Osteoblast (primary cell): Measurements from ENCODE around the gene RANGRF. TPM values are rescaled to one million over a fixed set of nuclear protein-coding genes. Genes with fewer than 3 reads are reported as not detected.

Source experiments
- DNase-seq: peaks from one replicate; pipeline ENCODE4 v3.0.0; 2011; ENCODE audit warnings: low spot score, mixed read lengths; ENCODE audit not compliant: insufficient read length; ENCODE audit errors: missing footprints
- H2AFZ ChIP-seq: 2 replicates; pipeline ENCODE4 v1.6.0; 2011; ENCODE audit warnings: mild to moderate bottlenecking, low read length
- H3K27ac ChIP-seq: 2 replicates; pipeline ENCODE4 v1.5.1; 2011; ENCODE audit warnings: mild to moderate bottlenecking, low read depth, low read length, moderate library complexity
- H3K27me3 ChIP-seq: 2 replicates; pipeline ENCODE4 v1.6.0; 2012; ENCODE audit warnings: mild to moderate bottlenecking, control low read depth, inconsistent platforms, low read length, moderate library complexity; ENCODE audit not compliant: insufficient read depth
- H3K36me3 ChIP-seq: 2 replicates; pipeline ENCODE4 v1.5.1; 2011; ENCODE audit warnings: mild to moderate bottlenecking, low read length, control low read depth, moderate library complexity; ENCODE audit not compliant: insufficient read depth
- H3K4me1 ChIP-seq: 2 replicates; pipeline ENCODE4 v1.5.1; 2011; ENCODE audit warnings: mild to moderate bottlenecking, low read length, control low read depth, moderate library complexity; ENCODE audit not compliant: insufficient read depth
- H3K4me2 ChIP-seq: 2 replicates; pipeline ENCODE4 v1.6.0; 2011; ENCODE audit warnings: mild to moderate bottlenecking, low read length; ENCODE audit not compliant: insufficient read depth
- H3K4me3 ChIP-seq: fragments of 200-600 bp; sonication (generic); 3 replicates; pipeline ENCODE4 v1.5.1; 2012; ENCODE audit warnings: mild to moderate bottlenecking, low read length, inconsistent platforms; ENCODE audit not compliant: insufficient read depth
- H3K79me2 ChIP-seq: 2 replicates; pipeline ENCODE4 v1.6.0; 2012; ENCODE audit warnings: mild to moderate bottlenecking, low read length, control low read depth, inconsistent platforms; ENCODE audit not compliant: insufficient read depth
- H3K9me3 ChIP-seq: 2 replicates; pipeline ENCODE4 v1.5.1; 2011; ENCODE audit warnings: low read depth, low read length, control low read depth
- H4K20me1 ChIP-seq: 2 replicates; pipeline ENCODE4 v1.6.0; 2012; ENCODE audit warnings: mild to moderate bottlenecking, low read length, control low read depth; ENCODE audit not compliant: insufficient read depth
- total RNA-seq: library from RNA; depleted of rRNA; stranded (reverse); fragments of >200 nt; gene quantifications from 2 replicates; pipeline ENCODE4 v1.2.3, GENCODE V29; 2012
- TF ChIP-seq, protein P1 (sequence below): IDR thresholded peaks from 2 replicates; pipeline ENCODE4 v1.5.1; 2011; ENCODE audit warnings: mild to moderate bottlenecking, low read depth, low read length, moderate library complexity; ENCODE audit errors: extremely low read depth

The RANGRF gene
- total RNA-seq, 1 donor = 8.3 TPM

DNA sequence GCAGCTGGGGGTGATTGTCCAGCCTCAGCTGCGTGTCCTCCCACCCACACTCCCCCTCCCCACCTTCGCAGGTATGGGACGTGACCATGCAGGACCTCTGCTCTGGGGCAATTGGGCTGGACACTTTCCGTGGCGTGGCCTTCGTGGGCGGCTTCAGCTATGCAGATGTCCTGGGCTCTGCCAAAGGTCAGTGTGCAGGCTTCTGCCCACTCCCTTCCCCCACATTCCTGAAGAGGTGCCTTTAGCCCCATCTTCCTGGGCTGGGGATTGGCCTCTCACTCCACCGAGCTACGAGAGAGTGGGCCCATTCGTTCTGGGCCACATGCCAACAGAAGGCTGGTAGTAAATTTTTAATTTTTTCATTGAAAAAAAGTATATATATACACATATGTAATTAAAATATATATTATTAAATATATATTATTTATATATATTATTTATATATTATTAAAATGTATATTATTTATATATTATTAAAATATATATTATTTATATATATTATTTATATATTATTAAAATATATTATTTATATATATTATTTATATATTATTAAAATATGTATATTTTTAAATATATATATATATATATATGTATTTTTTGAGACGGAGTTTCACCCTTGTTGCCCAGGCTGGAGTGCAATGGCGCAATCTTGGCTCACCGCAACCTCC is 20.9 kb upstream of the RANGRF start:
- Histone ChIP-seq H2AFZ (no peak overlapping the region), H3K9me3 (no peaks in the 10 kb centered on the region), H3K4me1 (no peaks in the 10 kb centered on the region), H3K4me3 (no peak overlapping the region), H3K79me2 (no peaks in the 10 kb centered on the region), H3K4me2 (no peak overlapping the region), H3K27me3 (no peaks in the 10 kb centered on the region), H3K27ac (no peak overlapping the region), H4K20me1 (no peaks in the 10 kb centered on the region), H3K36me3 (peaks cover 43% of the 10 kb centered on the region)
- DNase-seq = peak; percentile 60
- TF ChIP-seq, protein P1, sequence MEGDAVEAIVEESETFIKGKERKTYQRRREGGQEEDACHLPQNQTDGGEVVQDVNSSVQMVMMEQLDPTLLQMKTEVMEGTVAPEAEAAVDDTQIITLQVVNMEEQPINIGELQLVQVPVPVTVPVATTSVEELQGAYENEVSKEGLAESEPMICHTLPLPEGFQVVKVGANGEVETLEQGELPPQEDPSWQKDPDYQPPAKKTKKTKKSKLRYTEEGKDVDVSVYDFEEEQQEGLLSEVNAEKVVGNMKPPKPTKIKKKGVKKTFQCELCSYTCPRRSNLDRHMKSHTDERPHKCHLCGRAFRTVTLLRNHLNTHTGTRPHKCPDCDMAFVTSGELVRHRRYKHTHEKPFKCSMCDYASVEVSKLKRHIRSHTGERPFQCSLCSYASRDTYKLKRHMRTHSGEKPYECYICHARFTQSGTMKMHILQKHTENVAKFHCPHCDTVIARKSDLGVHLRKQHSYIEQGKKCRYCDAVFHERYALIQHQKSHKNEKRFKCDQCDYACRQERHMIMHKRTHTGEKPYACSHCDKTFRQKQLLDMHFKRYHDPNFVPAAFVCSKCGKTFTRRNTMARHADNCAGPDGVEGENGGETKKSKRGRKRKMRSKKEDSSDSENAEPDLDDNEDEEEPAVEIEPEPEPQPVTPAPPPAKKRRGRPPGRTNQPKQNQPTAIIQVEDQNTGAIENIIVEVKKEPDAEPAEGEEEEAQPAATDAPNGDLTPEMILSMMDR = no peak

DNA sequence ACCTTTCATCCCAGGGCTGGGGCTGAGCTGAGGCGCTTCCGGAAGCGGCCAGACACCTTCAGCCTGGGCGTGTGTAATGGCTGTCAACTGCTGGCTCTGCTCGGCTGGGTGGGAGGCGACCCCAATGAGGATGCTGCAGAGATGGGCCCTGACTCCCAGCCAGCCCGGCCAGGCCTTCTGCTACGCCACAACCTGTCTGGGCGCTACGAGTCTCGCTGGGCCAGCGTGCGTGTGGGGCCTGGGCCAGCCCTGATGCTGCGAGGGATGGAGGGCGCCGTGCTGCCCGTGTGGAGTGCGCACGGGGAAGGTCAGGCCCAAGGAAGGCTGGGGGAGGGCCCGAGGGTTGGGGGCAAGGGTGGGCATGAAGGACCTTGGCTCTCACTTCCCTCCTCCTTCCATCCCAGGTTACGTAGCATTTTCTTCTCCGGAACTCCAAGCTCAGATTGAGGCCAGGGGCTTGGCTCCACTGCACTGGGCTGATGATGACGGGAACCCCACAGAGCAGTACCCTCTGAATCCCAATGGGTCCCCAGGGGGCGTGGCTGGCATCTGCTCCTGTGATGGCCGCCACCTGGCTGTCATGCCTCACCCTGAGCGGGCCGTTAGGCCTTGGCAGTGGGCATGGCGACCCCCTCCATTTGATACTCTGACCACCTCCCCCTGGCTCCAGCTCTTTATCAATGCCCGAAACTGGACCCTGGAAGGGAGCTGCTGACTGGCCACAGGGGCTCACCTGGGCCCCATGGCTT is 19.7 kb upstream of the RANGRF start:
- H2AFZ ChIP-seq = no peak overlapping the region
- no peaks in the 10 kb centered on the region for H3K27me3 ChIP-seq
- DNase-seq = peak; percentile 39
- no peak overlapping the region for H3K27ac ChIP-seq
- H4K20me1 ChIP-seq = no peaks in the 10 kb centered on the region
- TF ChIP-seq, protein P1 = no peak
- no peaks in the 10 kb centered on the region for H3K4me1 ChIP-seq
- no peak overlapping the region for H3K4me3 ChIP-seq
- peaks cover 31% of the 10 kb centered on the region for H3K36me3 ChIP-seq
- H3K4me2 ChIP-seq = no peak overlapping the region
- H3K9me3 ChIP-seq = no peaks in the 10 kb centered on the region
- no peaks in the 10 kb centered on the region for H3K79me2 ChIP-seq

DNA sequence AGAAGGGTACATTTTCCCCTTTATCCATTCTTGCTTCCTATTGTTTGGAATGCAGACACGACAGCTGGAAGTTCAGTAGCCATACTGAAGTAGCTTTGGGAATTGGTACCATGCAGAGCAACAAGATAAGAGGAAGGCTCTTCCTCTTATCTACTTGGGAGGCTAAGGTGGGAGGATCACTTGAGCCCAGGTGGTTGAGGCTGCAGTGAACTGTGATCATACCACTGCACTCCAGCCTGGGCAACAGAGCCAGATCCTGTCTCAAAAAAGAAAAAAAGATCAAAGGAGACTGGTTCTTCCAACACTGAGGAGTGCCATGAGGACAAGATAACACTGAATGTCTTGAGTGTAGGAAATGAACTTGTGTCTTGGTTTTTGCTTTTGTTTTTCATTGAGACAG is 16.0 kb upstream of the RANGRF start:
- TF ChIP-seq, protein P1 = no peak
- Histone ChIP-seq H3K36me3 (peaks cover 15% of the 10 kb centered on the region), H3K79me2 (no peaks in the 10 kb centered on the region), H3K4me3 (no peak overlapping the region), H3K4me1 (no peaks in the 10 kb centered on the region), H2AFZ (no peak overlapping the region), H3K9me3 (no peaks in the 10 kb centered on the region), H3K27ac (no peak overlapping the region), H3K4me2 (no peak overlapping the region), H4K20me1 (no peaks in the 10 kb centered on the region), H3K27me3 (no peaks in the 10 kb centered on the region)
- peak; percentile 42 for DNase-seq

DNA sequence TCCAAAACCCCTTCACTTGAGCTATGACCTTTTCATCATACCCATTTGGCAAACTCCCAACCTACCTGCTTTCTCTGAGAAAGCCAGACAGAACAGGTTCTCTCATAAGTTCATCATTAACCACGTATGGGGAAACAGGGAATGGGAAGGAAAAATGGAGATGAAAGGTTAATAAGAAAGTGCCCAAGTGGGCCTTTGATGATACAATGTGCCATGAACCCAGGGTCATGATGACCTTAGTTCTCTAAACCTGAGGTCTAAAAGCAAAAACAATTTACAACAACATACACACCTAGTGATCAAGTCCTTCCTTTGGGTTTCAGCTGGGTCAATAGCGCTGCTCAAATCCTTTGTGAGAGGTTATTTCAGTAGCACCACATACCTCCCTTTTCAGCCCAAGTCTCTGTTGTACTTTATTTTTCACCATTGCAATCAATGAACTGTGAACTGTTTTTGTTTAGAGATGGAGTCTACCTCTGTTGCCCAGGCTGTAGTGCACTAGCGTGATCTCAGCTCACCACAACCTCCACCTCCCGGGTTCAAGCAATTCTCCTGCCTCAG is 14.5 kb upstream of the RANGRF start:
- Histone ChIP-seq H3K79me2 (no peaks in the 10 kb centered on the region), H2AFZ (no peak overlapping the region), H3K4me2 (no peak overlapping the region), H3K36me3 (peaks cover 14% of the 10 kb centered on the region), H3K9me3 (no peaks in the 10 kb centered on the region), H3K27me3 (no peaks in the 10 kb centered on the region), H4K20me1 (no peaks in the 10 kb centered on the region), H3K27ac (no peak overlapping the region), H3K4me1 (no peaks in the 10 kb centered on the region), H3K4me3 (no peak overlapping the region)
- peak; percentile 3 for DNase-seq
- TF ChIP-seq, protein P1 = no peak
